ENCODE measurements around the gene TMEM26.

The TMEM26 gene

DNA sequence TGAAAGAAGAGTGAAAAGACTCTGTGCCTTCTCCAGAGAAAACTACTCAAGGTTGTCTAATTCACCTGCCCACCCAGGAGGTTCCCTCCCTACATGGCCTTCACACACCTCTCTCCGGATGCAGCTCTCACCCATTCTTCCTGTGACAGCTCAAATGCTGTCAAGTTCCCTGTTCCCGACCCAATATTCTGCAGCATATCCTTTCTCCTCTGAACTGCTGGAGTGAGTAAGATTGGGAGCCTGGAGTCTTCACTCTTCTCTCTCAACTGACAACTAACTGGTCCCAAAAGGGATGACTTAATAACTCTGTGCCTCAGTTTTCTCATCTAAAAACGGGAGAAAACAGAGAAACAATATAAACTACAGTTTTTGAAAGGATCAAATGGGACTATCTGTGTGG is 5.1 kb downstream of the TMEM26 start:
- TF ChIP-seq ZNF274 (IDR thresholded peaks at IDR 0.05; ENCODE audit: low read depth, low read length), result no peak

DNA sequence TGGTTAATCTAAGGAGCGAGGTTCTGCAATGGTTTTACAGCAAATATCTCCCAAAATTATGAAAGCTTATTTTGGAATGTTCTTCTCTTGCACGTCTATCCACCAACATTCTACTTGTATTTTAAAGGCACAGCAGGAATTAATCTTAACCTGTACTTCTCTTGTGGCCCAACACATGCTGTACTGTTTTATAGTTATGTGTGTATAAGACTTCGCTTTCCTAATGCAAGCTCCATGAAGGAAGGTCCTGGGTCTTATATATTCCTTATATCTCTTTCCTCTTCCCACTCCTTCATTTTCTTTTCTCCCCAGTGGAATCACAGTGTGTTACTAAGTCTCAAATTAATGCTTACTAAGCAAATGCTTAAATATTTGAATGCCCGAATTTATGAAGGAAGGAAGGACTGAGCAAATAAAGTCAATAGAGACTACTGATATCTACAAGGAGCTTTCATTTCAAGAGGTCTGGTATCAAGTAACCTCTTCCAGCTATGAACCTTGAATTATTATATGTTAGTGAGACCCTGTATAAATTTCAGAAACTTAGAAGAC is 14.0 kb downstream of the TMEM26 start:
- H3K4me3 ChIP-seq (ENCODE audit: low read length), result no peak overlapping the region
- TF ChIP-seq ZNF274 (IDR thresholded peaks at IDR 0.05; ENCODE audit: low read depth, low read length), result no peak

More for the DNA sequence above, 5.1 kb downstream of the TMEM26 start:
- no peak overlapping the region for H3K4me3 ChIP-seq (ENCODE audit: low read length)

DNA sequence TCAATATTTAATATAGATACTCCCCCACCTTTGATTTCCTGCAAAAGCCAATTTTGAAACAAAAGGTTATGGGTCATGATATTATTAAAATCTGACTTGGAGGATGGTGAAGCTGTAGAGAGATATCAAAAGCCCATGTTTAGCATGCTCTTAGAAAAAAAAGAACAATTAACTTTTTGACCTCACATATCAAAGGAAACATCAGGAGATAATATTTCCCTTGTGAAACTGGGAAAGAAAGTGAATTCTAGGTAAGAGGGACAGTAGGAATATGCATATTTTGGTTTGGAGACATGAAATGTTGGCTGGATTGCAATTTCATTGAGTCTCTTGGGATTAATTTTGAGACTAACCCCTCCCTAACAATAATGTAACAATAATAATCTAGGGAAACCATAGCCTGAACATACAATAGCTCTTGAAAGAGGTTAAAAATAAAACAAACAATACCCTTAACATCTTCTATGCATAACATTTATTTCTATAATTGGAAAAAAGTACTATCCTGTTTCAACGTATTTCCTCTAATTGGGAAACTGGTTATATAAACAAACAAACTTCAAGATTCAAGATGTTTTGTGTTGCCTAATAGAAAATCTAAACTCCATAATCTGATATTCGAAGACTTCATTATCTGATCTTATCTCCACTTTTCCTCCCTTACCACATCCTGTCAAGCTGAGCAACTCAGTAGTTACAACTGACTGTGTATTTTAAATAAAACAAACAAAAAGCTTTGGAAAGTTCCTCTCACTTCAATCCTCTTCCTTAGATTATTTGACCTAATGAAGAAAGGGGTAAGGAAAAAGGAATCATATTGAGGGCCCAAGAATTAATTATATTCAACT is 14.8 kb downstream of the TMEM26 start:
- no peak for TF ChIP-seq ZNF274 (IDR thresholded peaks at IDR 0.05; ENCODE audit: low read depth, low read length)
- no peak overlapping the region for H3K4me3 ChIP-seq (ENCODE audit: low read length)

DNA sequence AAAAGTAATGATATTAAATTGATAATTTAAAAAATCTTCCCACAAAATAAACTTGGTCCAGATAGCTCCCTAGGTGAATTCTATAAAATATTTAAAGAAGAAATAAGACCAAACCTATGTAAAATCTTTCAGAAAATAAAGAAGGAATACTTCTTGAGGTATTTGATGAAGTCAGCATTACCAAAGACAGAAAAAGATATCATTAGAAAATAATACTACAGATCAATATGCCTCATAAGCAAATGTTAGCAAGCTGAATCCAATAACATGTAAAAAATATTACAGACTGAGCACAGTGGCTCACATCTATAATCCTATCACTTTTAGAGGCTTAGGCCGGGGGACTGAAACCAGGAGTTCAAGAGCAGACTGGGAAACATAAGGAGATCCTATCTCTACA is 30.0 kb downstream of the TMEM26 start:
- no peak for TF ChIP-seq ZNF274 (IDR thresholded peaks at IDR 0.05; ENCODE audit: low read depth, low read length)

DNA sequence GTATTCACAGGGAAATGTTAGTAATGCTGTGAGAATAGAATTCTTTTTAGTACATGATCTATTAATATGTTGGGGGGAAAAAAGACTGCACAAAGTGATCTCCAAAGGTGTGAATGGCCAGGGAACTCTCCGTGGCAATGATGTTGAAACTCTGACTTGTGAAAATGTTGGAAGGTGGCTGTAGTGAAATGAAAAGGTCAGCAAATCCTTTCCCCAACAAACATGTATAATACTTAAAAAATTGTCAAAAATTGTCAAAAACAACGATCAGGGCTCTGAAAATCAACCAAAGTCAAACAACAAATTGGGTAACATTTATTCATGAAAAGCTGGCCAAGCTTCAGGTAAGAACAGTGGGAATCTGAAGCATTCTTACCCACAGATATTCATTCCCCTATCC is 35.5 kb downstream of the TMEM26 start:
- H3K4me3 ChIP-seq (ENCODE audit: low read length), result no peak overlapping the region
- TF ChIP-seq ZNF274 (IDR thresholded peaks at IDR 0.05; ENCODE audit: low read depth, low read length), result no peak

More for the DNA sequence above, 30.0 kb downstream of the TMEM26 start:
- no peak overlapping the region for H3K4me3 ChIP-seq (ENCODE audit: low read length)

DNA sequence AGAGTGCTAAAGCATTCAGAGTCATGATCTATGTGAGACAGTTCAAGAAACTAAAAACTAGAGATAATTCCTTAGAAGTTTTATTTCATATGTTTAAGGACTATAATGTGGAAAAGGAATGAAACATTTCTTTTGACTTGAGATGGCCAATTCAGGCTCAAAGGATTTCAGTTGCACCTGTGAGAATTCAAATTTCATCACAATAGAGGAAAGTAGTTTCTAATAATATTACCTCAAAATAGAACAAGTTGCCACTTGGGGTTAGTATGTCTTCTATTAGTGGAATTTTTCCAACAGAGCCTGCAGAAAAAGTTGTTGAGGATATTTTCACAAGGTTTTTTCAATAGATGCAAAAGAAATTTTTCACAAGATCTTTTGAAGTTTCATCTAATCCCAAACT is 37.4 kb downstream of the TMEM26 start:
- no peak for TF ChIP-seq ZNF274 (IDR thresholded peaks at IDR 0.05; ENCODE audit: low read depth, low read length)

DNA sequence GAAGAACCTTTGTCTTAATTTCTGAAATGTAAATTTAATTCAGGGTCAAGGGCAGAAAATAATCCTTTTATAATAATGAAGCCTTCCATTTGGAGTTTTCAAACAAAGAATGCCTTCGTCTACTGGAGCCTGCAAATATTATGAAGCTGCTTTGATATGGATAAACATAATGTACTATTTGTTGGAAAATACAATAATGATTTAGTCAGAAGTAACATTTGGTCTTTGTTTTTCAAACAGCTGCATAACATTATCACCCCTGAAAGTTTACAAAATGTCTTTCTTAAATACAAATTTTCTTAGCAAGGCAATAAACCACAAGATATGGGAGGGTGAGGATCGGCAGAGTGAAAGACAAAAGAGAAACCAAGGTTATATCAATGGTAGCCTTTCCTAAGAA is 41.5 kb downstream of the TMEM26 start:
- no peak for TF ChIP-seq ZNF274 (IDR thresholded peaks at IDR 0.05; ENCODE audit: low read depth, low read length)
- H3K4me3 ChIP-seq (ENCODE audit: low read length), result no peak overlapping the region

More for the DNA sequence above, 37.4 kb downstream of the TMEM26 start:
- H3K4me3 ChIP-seq (ENCODE audit: low read length), result no peak overlapping the region

DNA sequence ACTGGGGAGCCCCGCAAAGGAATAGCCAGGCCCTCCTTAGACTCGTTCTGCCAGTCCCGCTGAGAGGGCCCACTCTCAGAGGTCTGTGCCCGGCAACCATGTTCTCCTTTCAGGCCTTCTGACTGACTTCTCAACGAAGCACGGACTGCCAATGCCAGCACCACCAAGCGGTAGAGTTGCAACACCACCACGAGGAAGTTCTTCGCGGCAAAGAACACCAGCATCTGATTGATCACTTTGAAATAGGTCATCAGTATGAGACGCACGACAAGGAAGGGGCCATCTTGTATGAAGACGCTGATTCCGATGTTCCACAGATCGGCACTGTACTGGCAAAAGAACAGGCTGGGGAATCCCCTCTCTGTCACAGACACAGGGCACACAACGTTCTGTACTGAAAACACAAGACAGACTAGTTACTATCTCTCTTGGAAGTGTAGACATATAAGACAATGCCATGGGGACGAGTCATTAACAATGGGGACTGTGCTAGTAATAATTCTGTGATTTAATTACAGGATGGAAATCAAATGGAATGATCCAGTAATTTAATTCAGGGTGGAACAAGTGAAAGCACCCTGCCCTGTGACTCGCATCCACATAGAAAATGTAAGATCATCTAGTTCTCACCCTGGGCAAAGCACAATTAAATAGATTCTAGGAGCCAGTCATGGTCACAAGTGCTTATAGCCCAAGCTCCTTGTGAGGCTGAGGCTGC is 42.7 kb downstream of the TMEM26 start:
- TF ChIP-seq ZNF274 (IDR thresholded peaks at IDR 0.05; ENCODE audit: low read depth, low read length), result no peak
- no peak overlapping the region for H3K4me3 ChIP-seq (ENCODE audit: low read length)

DNA sequence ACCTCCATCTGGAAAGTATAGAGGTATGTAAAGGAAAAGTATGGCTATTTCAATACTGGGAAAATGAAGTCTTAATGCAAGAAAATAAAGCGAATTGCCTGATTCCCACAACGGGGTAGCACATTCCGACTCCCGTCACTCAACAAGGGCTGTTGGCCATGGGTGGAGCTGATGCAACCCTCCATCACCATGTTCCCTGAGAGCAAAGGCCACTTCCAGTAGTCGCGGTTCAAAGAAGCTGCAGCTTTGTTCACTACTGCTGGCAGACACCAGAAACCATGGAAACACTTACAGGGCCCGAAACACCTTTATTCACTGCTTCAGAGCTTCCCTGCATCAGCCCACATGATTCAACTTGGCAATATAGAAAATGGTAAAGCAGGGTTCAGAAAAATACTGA is 44.0 kb downstream of the TMEM26 start:
- no peak overlapping the region for H3K4me3 ChIP-seq (ENCODE audit: low read length)
- no peak for TF ChIP-seq ZNF274 (IDR thresholded peaks at IDR 0.05; ENCODE audit: low read depth, low read length)

DNA sequence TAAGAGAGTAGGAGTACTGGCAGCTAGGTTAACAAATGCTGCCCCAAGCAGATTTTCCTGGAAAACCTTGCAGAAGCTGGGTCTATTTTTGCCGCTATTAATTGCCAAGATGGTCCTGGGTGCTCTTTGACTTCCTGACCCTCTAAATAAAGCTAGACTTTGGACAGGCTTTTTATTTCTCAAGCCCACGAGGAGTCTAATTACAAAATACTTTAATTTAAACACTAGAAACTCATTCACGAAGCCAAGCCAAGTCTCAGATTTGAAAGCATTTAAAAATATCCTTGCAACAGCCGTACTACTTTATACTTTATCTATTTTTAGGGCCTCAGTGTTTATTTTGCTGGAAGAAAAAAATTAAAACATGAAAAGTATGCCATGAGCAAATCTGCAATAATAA is 45.1 kb downstream of the TMEM26 start:
- H3K4me3 ChIP-seq (ENCODE audit: low read length), result no peak overlapping the region
- no peak for TF ChIP-seq ZNF274 (IDR thresholded peaks at IDR 0.05; ENCODE audit: low read depth, low read length)

DNA sequence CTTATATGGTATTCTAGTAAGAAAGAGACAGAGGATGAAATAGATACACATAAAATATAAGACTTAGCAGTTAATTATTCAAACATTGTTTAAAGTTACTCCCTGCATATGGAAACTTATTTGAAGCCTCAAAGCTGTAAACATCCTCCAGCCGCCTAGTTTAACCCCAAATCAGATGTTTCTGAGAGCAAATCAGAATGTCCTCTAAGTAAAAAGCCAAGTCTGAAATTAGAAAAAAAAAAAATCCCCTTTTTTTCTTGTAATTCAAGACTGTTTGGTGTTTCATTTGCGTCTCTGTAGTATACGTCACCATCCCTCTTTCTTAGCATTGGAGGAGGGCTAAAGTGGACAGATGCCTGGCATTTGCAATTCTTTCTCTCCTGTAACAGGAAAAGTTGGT is 46.4 kb downstream of the TMEM26 start:
- H3K4me3 ChIP-seq (ENCODE audit: low read length), result no peak overlapping the region
- no peak for TF ChIP-seq ZNF274 (IDR thresholded peaks at IDR 0.05; ENCODE audit: low read depth, low read length)

DNA sequence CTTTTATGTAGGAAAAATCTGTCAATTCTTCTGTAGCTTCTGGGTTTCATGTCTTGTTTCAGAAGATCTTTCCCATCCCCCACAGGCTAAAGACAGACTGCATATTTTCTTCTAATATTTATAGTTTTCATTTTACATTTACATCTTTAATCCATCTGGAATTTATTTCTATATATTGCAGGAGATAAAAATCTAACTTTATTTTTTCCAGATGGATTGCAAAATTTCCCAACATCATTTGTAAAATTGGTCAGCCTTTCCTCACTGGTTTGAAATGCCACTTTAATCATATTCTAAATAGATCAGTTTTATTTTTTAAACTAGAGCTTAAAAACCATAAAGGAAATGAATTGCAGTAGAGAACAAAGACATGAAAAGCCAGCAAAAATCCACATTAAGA is 46.9 kb downstream of the TMEM26 start:
- H3K4me3 ChIP-seq (ENCODE audit: low read length), result no peak overlapping the region
- TF ChIP-seq ZNF274 (IDR thresholded peaks at IDR 0.05; ENCODE audit: low read depth, low read length), result no peak

DNA sequence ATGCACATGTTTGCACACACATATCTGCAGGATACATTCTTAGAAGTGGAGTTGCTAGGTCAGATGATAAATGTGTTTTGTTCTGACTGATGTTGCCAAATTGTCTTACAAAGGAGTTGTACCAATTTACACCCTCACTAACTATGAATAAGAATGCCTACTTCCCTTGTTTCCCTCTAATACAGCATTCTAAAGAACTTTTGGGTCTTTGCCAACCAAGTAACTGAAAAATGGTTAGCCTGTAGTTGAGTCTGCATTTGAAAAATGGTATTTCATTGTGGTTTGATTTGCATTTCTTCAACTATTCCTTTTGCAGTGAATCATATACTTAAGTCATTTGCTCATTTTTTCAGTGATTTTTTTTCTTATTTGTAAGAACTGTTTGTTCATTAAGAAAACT is 48.4 kb downstream of the TMEM26 start:
- TF ChIP-seq ZNF274 (IDR thresholded peaks at IDR 0.05; ENCODE audit: low read depth, low read length), result no peak
- H3K4me3 ChIP-seq (ENCODE audit: low read length), result no peak overlapping the region

DNA sequence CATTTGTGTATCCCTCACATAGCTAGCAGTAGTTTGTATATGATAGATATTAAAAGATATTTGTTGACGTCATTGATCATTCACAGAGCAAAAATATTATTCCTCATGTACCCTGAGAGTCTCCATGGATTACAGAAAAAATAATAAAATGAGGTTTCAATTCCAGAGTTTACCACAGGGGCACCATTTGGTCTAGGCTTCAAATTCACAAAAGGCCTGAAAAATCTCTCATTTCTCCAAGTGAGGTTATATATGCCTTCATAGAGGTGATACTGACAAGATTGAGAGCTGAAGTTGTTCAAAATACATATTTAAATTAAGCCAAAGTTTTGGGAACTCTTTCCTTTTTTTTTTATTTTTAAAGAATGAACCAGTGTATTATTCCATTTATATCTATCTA is 52.7 kb downstream of the TMEM26 start:
- H3K4me3 ChIP-seq (ENCODE audit: low read length), result no peak overlapping the region

DNA sequence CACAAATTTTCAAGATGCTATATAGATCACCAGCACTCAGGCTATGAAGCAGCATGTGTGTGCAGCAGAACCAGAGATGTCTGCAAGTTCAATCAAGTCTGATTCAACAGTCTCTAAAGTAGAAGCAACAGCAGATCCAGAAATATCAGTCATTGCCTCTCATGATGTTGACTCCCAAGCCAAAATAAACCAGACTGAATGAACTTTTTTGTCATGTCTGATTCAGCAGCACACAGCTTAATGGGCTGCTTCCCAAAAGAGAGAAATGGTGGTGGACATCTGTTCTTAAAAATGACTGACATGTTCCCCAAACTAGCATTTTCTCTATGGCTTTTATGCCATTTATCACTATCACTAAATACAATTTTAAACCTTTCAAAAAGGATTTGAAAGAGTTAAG is 53.8 kb downstream of the TMEM26 start:
- TF ChIP-seq ZNF274 (IDR thresholded peaks at IDR 0.05; ENCODE audit: low read depth, low read length), result no peak
- H3K4me3 ChIP-seq (ENCODE audit: low read length), result no peak overlapping the region

More for the DNA sequence above, 52.7 kb downstream of the TMEM26 start:
- TF ChIP-seq ZNF274 (IDR thresholded peaks at IDR 0.05; ENCODE audit: low read depth, low read length), result no peak

Measured in GM08714 (cell line).